Measurements from ENCODE around the gene ESR1. TPM values are rescaled to one million over a fixed set of nuclear protein-coding genes. Genes with fewer than 3 reads are reported as not detected.

The ESR1 gene
- total and polyA plus RNA-seq, 9 of the 15 experiments (the other 6 are each of a cell fraction or from before 2014, with no cell fraction given) = 0.03 to 0.27 (median 0.08) TPM; not detected in 1

- H3K4me2 ChIP-seq (ENCODE audit: insufficient read depth, low read length) = no peak overlapping the region
- POLR2A ChIA-PET = no interaction called here
- intact Hi-C loops (cut with micrococcal nuclease) = no loop called here
- no peaks in the 10 kb centered on the region for H3K9me3 ChIP-seq (replicated peaks; ENCODE audit: control insufficient read depth, insufficient read depth, low read depth, low read length)
- H3K9ac ChIP-seq (ENCODE audit: insufficient read depth in 1 of 2, low read depth in 2 of 2, low read length in 2 of 2) = no peak overlapping the region
- DNase-seq (ENCODE audit: extremely low read depth in 1 of 4, low spot score in 3 of 4) (no peak), ATAC-seq (no peak), FAIRE-seq (no peak)
- no peaks in the 10 kb centered on the region for H3K79me2 ChIP-seq (ENCODE audit: control insufficient read depth, insufficient read depth, low read length)
- no peaks in the 10 kb centered on the region for H3K4me1 ChIP-seq (replicated peaks in 1 of 2; ENCODE audit: control insufficient read depth in 2 of 2, insufficient read depth in 2 of 2, low read length in 2 of 2)
- H3K9me1 ChIP-seq (ENCODE audit: control insufficient read depth, insufficient read depth, low read length) = no peaks in the 10 kb centered on the region
- no TSS peak for BruUV-seq (replicated peaks)
- no peaks in the 10 kb centered on the region for H3K36me3 ChIP-seq (ENCODE audit: control insufficient read depth, insufficient read depth, low read length)
- no peak overlapping the region for H3K27ac ChIP-seq (ENCODE audit: extremely low read depth, low read depth, low read length)
- CTCF ChIA-PET (ENCODE audit: low intra/inter-chr PET ratio) = interaction anchor here (0.6 kb wide), 1 partner anchor 11 kb away, joined by 4 read pairs; no protein-coding TSS in a partner anchor
- in situ Hi-C loops (cut with MboI) = no loop called here
- H3K4me3 ChIP-seq = no peak overlapping the region
- H4K20me1 ChIP-seq (replicated peaks; ENCODE audit: control insufficient read depth, insufficient read depth, low read length) = no peaks in the 10 kb centered on the region
- no peak overlapping the region for H2AFZ ChIP-seq (ENCODE audit: low read depth, low read length)
- WGBS (ENCODE audit: insufficient coverage, low coverage, missing lambda C conversion rate) = 0% methylated on average over 1 of the region's 1 CpG
- no peaks in the 10 kb centered on the region for H3K27me3 ChIP-seq (ENCODE audit: control insufficient read depth in 2 of 2, insufficient read depth in 2 of 2, low read length in 2 of 2)
- TF ChIP-seq U2AF2 (optimal IDR thresholded peaks at IDR 0.05; ENCODE audit: low read depth, low read length) = no peak
- TF ChIP-seq ZFP30 (CRISPR knock-in tag; IDR thresholded peaks at IDR 0.05; ENCODE audit: borderline replicate concordance) = no peak
- TF ChIP-seq NR2C1 (IDR thresholded peaks at IDR 0.05) = no peak
- TF ChIP-seq NR2C1 (tag; IDR thresholded peaks at IDR 0.05) = no peak
- TF ChIP-seq BCL6 (CRISPR knock-in tag; IDR thresholded peaks at IDR 0.05) = no peak
- no peak for TF ChIP-seq TBP (optimal IDR thresholded peaks at IDR 0.05; ENCODE audit: low read depth, low read length)
- TF ChIP-seq SMARCB1 (IDR thresholded peaks at IDR 0.05; ENCODE audit: insufficient read length, low read depth) = no peak
- TF ChIP-seq POLR2A (conservative IDR thresholded peaks at IDR 0.05) = no peak
- TF ChIP-seq HMG20A (CRISPR knock-in tag; conservative IDR thresholded peaks at IDR 0.05) = no peak
- TF ChIP-seq SNAPC5 (CRISPR knock-in tag; IDR thresholded peaks at IDR 0.05) = no peak
- no peak for TF ChIP-seq ZNF830 (CRISPR knock-in tag; IDR thresholded peaks at IDR 0.05)
- no peak for TF ChIP-seq ZBED1 (IDR thresholded peaks at IDR 0.05)
- TF ChIP-seq HDAC6 (IDR thresholded peaks at IDR 0.05; ENCODE audit: low read depth, low read length) = no peak
- TF ChIP-seq CUX1 (CRISPR knock-in tag; IDR thresholded peaks at IDR 0.05) = no peak
- TF ChIP-seq MBD2 (IDR thresholded peaks at IDR 0.05; ENCODE audit: borderline replicate concordance, low read depth) = no peak
- TF ChIP-seq GTF2F1 (IDR thresholded peaks at IDR 0.05; ENCODE audit: low read depth, low read length) = no peak
- TF ChIP-seq ZBTB5 (IDR thresholded peaks at IDR 0.05) = no peak
- TF ChIP-seq HDAC8 (tag; IDR thresholded peaks at IDR 0.05) = no peak
- no peak for TF ChIP-seq TAL1 (IDR thresholded peaks at IDR 0.05)
Observed at GRCh38 chr6:151772446-151772845, 35.0 kb upstream of the ESR1 start.
